HG02943 (cell line): ENCODE data around the gene TPD52L1.

ENCODE experiments used
- ATAC-seq: cut with Tn5 transposase; IDR thresholded peaks from one replicate; pipeline ENCODE4 v1.9.1; 2021; ENCODE audit warnings: mild to moderate bottlenecking, low read depth, moderate library complexity; ENCODE audit not compliant: unreplicated experiment

TPD52L1 gene

GRCh38 chr6:125299257-125299656 is 145.7 kb downstream of the TPD52L1 start:
- no peak for ATAC-seq

DNA sequence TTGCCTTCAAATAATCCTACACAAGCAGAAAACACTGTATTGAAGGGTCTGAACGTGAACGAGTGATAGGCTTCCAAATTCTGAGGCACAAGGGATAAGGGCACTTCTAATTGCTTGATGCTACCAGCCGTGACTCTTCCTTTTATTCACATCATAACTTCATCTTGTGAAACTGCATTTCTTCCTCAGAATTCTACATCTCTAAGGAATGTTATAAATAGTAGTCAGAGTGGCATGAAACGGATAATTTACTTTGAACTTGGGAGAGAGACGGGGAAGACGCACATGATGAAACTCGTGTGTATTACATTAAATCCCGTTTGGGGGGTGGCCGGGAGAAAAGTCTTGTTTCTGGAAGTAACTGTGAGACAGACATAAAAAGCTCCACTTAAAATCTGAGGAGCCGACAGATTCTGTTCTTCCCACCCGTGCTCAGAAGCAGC is 147.4 kb downstream of the TPD52L1 start:
- ATAC-seq, result no peak

DNA sequence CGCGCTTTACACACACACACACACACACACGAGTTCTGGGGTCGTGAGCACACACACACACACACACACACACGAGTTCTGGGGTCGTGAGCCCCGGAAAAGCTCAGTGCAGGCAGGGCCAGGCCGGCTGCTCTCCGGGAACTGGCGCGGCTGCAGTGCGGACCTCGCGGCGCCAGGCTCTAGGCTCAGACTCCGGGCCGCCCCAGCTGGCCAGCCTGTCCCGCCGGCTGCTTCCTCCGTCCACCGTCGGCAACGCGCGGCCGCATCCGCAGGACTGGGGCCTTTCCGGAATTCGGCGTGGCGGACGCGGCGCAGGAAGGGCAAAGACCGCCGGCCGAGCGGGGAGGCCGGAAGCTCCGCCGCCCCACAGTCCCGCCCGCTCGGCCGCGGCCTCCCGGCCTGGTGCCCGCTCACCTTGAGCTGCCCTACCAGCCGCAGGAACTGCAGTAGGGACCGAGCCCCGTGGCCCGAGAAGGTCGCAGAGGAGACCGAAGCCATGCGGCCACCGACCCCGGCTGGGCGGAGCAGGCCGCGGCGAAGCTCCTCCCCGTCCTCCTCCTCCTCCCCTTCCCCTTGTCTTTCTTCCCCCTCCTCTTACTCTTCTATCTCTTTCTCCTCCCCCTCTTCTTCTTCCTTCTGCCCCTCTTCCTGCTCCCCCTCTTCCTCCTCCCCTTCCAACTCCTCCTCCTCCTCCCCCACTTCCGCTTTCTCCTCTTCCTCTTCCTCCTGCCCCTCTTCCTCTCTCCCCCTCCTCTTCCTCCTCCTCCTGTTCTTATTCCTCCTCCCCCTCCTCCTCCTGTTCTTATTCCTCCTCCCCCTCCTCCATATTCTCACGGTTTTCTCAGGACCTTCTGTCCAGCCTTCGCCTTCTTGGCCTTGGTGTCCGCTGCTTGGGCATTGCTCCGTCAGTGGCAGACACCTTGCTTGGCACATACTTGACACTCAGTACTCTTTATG is 148.1 kb downstream of the TPD52L1 start, which contains the start of gene HDDC2:
HDDC2 (minus strand) TSS at position 533 of the 957 bp plus-strand sequence; CDS start at position 498, 35 bp downstream.
- ATAC-seq, result peak; percentile 79

GRCh38 chr6:125302840-125303511 is 149.4 kb downstream of the TPD52L1 start:
- ATAC-seq, result no peak

DNA sequence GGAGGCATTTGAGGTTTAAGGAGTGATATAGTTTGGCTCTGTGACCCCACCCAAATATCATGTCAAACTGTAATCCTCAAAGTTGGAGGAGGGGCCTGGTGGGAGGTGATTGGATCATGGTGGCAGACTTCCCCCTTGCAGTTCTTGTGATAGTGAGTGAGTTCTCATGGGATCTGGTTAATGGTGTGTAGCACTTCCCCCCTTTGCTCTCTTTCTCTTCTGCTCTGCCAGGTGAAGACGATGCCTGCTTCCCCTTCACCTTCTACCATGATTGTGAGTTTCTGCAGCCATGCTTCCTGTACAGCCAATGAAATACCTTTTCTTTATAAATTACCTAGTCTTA is 149.9 kb downstream of the TPD52L1 start:
- ATAC-seq, result no peak

DNA sequence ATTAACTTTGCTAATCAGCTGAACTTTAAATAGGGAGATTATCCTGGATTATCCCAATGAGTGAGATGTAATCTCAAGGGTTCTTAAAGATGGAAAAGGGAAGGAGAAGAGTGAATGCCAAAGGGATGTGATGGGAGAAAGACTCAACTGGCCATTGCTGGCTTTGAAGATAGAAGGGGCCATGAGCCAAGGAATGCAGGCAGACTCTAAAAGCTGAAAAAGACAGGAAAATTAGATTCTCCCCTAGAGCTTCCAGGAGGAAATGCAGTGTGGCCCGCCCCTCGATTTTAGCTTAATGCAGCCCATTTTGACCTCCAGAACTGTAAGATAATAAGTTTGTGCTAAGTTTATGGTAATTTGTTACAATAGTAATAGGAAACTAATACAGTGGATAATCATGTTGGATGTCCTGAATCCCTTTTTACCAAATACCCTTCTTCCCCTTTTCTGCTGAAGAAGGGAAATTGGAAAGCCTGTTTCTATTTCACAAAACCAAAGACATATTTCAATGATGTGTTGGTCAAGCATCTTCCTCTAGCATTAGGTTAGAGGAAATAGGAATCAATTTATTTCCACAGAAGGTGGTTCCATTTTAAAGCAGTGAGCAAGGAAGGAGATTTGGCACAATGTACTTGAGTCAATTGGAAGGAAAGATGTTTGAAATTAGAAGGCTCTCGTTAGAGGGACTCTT is 151.5 kb downstream of the TPD52L1 start:
- no peak for ATAC-seq

GRCh38 chr6:125306756-125307149 is 153.2 kb downstream of the TPD52L1 start:
- ATAC-seq, result no peak

DNA sequence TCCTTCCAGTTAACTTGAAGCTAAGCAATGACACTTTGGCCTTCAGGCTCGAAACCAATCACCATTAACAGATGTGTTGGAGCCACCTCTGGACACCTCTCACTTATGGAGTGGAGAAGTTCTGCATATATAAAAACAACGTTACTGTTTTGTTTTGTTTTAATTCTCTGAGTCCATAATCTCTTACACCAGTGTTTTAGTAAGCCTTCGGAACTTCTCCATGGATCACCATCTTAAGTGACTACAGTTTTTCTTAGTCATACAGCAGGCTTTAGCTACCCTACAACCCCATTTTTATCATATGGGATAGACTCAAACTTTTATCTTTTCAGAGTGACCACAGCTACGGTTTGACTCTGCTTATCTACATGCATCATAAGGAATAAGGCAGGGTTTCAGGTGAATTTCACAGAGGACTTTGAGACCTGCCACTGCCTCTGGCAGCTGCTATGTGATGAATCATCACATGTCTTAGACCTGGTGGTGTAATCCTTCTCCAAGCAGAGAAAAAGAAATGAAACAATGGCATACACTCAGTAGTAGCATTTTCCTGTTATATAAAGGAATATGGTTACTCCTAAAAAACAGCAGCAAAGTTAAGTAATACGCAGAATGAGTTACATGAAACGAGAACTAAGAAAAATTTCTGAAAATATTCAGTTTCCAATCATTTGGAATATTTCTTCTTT is 153.7 kb downstream of the TPD52L1 start:
- ATAC-seq, result no peak

DNA sequence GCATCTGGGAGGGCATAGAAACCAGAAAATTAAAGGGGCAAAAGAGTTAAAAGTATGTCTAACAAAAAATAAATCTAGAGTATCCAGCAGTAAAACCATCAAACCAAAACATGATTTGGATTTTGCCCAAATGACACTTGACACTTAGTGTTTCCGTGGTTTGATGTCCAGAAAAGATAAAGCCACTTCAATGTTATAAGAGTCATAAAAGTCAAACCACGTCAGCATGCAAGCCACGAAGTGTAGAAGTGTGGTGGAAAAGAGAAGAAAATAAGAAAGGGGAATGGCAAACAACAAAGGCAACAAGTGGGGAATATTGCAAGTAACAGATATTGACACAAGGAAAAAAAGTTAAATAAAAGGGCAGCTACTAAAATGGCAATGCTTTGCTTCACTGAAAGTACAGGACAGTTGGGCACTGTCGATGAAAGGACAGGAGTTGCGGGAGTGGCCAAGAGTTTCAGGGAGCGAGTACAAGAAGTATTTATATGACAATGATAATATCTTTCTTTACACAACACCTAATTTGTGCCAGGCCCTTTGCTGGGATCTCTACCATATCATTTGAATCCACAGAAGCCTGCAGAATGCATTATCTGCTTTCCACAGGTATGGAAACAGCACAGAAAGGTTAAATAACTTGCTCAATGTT is 154.5 kb downstream of the TPD52L1 start:
- no peak for ATAC-seq

- ATAC-seq, result peak; percentile 73
Measured at GRCh38 chr6:125310994-125311649, 157.5 kb downstream of the TPD52L1 start.

- ATAC-seq, result no peak
Measured at GRCh38 chr6:125312478-125312877, 158.9 kb downstream of the TPD52L1 start.

DNA sequence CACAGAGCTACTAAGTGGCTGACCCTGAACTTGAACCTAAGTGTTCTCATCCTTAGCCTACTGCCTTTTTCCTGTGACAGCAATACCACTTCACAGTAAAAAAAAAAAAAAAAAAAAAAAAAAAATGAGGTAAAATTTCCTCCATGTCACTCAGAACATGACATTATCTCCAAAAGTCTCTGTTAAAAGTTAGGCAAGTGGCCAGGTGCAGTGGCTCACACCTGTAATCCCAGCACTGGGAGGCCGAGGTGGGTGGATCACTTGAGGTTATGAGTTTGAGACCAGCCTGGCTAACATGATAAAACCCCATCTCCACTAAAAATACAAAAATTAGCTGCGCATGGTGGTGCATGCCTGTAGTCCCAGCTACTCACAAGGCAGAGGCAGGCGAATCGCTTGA is 159.4 kb downstream of the TPD52L1 start:
- ATAC-seq, result no peak
